ENCODE measurements around the gene USP9X.
"Not testable (repeated sequence)": the region's sequence is repeated elsewhere in the genome, so short reads cannot be mapped to it uniquely, and the experiment has no call there.

Gene USP9X

GRCh38 chrX:41145920-41146608 is 60.8 kb downstream of the USP9X start:
- no peak for TF ChIP-seq RARB (CRISPR knock-in tag; IDR thresholded peaks at IDR 0.05)
- no peak for TF ChIP-seq ZFP3 (CRISPR knock-in tag; IDR thresholded peaks at IDR 0.05)
- no peak for TF ChIP-seq ZNF70 (CRISPR knock-in tag; IDR thresholded peaks at IDR 0.05)
- TF ChIP-seq PATZ1 (CRISPR knock-in tag; IDR thresholded peaks at IDR 0.05; ENCODE audit: borderline replicate concordance): no peak
- no peak for TF ChIP-seq CSDC2 (CRISPR knock-in tag; IDR thresholded peaks at IDR 0.05)
- no peak for TF ChIP-seq GLIS3 (CRISPR knock-in tag; IDR thresholded peaks at IDR 0.05)
- no peak for TF ChIP-seq CREB5 (CRISPR knock-in tag; IDR thresholded peaks at IDR 0.05; ENCODE audit: low read depth)
- TF ChIP-seq ZFP30 (CRISPR knock-in tag; IDR thresholded peaks at IDR 0.05): no peak
- no peak for TF ChIP-seq BACH2 (CRISPR knock-in tag; IDR thresholded peaks at IDR 0.05; ENCODE audit: borderline replicate concordance)
- TF ChIP-seq ZNF565 (CRISPR knock-in tag; conservative IDR thresholded peaks at IDR 0.05; ENCODE audit: low read depth): no peak
- no peak for TF ChIP-seq ZNF8 (CRISPR knock-in tag; IDR thresholded peaks at IDR 0.05)
- TF ChIP-seq TOX (CRISPR knock-in tag; IDR thresholded peaks at IDR 0.05; ENCODE audit: borderline replicate concordance): no peak
- no peak for TF ChIP-seq ESRRG (CRISPR knock-in tag; IDR thresholded peaks at IDR 0.05)
- TF ChIP-seq SNAI2 (CRISPR knock-in tag; IDR thresholded peaks at IDR 0.05): no peak
- TF ChIP-seq TSHZ2 (CRISPR knock-in tag; IDR thresholded peaks at IDR 0.05): no peak
- ATAC-seq: peak; percentile 76

GRCh38 chrX:41148553-41148952 is 63.3 kb downstream of the USP9X start:
- ATAC-seq: peak; percentile 91

GRCh38 chrX:41150043-41150442 is 64.8 kb downstream of the USP9X start:
- no peak for TF ChIP-seq CSRNP3 (CRISPR knock-in tag; IDR thresholded peaks at IDR 0.05)
- TF ChIP-seq TOX (CRISPR knock-in tag; IDR thresholded peaks at IDR 0.05; ENCODE audit: borderline replicate concordance): no peak
- no peak for TF ChIP-seq ESRRG (CRISPR knock-in tag; IDR thresholded peaks at IDR 0.05)
- no peak for TF ChIP-seq BACH2 (CRISPR knock-in tag; IDR thresholded peaks at IDR 0.05; ENCODE audit: borderline replicate concordance)
- no peak for TF ChIP-seq PPARA (CRISPR knock-in tag; IDR thresholded peaks at IDR 0.05; ENCODE audit: borderline replicate concordance)
- no peak for TF ChIP-seq RARB (CRISPR knock-in tag; IDR thresholded peaks at IDR 0.05)
- no peak for TF ChIP-seq ZC3H10 (CRISPR knock-in tag; IDR thresholded peaks at IDR 0.05)
- TF ChIP-seq ZNF565 (CRISPR knock-in tag; conservative IDR thresholded peaks at IDR 0.05; ENCODE audit: low read depth): no peak
- TF ChIP-seq CREB5 (CRISPR knock-in tag; IDR thresholded peaks at IDR 0.05; ENCODE audit: low read depth): no peak
- TF ChIP-seq SNAI2 (CRISPR knock-in tag; IDR thresholded peaks at IDR 0.05): no peak
- no peak for TF ChIP-seq GLIS3 (CRISPR knock-in tag; IDR thresholded peaks at IDR 0.05)
- no peak for TF ChIP-seq POU6F1 (CRISPR knock-in tag; IDR thresholded peaks at IDR 0.05; ENCODE audit: borderline replicate concordance, low read depth)
- TF ChIP-seq OSR1 (CRISPR knock-in tag; IDR thresholded peaks at IDR 0.05): no peak
- TF ChIP-seq ISL1 (CRISPR knock-in tag; IDR thresholded peaks at IDR 0.05): no peak
- TF ChIP-seq TCF4 (CRISPR knock-in tag; IDR thresholded peaks at IDR 0.05; ENCODE audit: borderline replicate concordance): no peak
- no peak for ATAC-seq

More at GRCh38 chrX:41148553-41148952, 63.3 kb downstream of the USP9X start:
- TF ChIP-seq ISL1 (CRISPR knock-in tag; IDR thresholded peaks at IDR 0.05) (peak; percentile 19; the same call in 1 of the 2 replicates), ZFP3 (CRISPR knock-in tag; IDR thresholded peaks at IDR 0.05) (no peak)

- ATAC-seq: not testable (repeated sequence)
Measured at GRCh38 chrX:41151726-41152125, 66.5 kb downstream of the USP9X start.

All from SK-N-SH treated with all-trans-retinoic acid at 6 μM for 48 hours (cell line).